Panc1 (cell line): ENCODE measurements around the gene CLASRP. TPM values are rescaled to one million over a fixed set of nuclear protein-coding genes. Genes with fewer than 3 reads are reported as not detected.

Experiments used
- ATAC-seq: fragments of 200-7000 bp; cut with Tn5 transposase; 2 replicates; pipeline ENCODE4 v1.9.1; 2020; ENCODE audit warnings: mild to moderate bottlenecking, moderate library complexity
- BruUV-seq: library from RNA; stranded (reverse); fragments of 400-500 nt; replicated peaks from 2 replicates; lab custom pipeline; 2021; lab: Mats Ljungman, UMichigan
- CTCF ChIA-PET: fragments of 300-600 bp; sonication (Branson Sonifier 250); formaldehyde crosslinking; loops from one replicate; lab custom pipeline; 2022; ENCODE audit warnings: antibody characterized with exemption; lab: Charles Lee
- POLR2A ChIA-PET: fragments of 300-600 bp; sonication (Branson Sonifier 250); formaldehyde crosslinking; loops from one replicate; lab custom pipeline; 2022; ENCODE audit warnings: antibody characterized with exemption; lab: Charles Lee
- DNase-seq: peaks from one replicate; pipeline ENCODE4 v3.0.0-alpha.2; 2010; ENCODE audit warnings: low read depth, low spot score
- H3K27ac ChIP-seq: 2 replicates; pipeline ENCODE4 v1.5.1; 2011; ENCODE audit warnings: mild to moderate bottlenecking, low read length, inconsistent platforms
- H3K27me3 ChIP-seq: fragments of 200-500 bp; sonication (Bioruptor generic); 2 replicates; pipeline ENCODE4 v1.6.0; 2014; ENCODE audit warnings: low read length, inconsistent platforms; ENCODE audit not compliant: control insufficient read depth, insufficient read depth
- H3K36me3 ChIP-seq: fragments of 200-500 bp; sonication (Bioruptor generic); 2 replicates; pipeline ENCODE4 v1.5.1; 2014; ENCODE audit warnings: inconsistent platforms, mild to moderate bottlenecking, low read length, moderate library complexity; ENCODE audit not compliant: control insufficient read depth, insufficient read depth
- H3K4me1 ChIP-seq: 2 replicates; pipeline ENCODE4 v1.5.1; 2011; ENCODE audit warnings: inconsistent platforms, mild to moderate bottlenecking, low read length, moderate library complexity; ENCODE audit not compliant: control insufficient read depth, insufficient read depth
- H3K4me3 ChIP-seq, 2 experiments: 2 replicates each; pipeline ENCODE4 v1.5.1; 2011 to 2012; ENCODE audit warnings: low read depth in 2 of 2, low read length in 2 of 2, mild to moderate bottlenecking in 2 of 2, inconsistent platforms in 1 of 2, moderate library complexity in 1 of 2
- H3K9me3 ChIP-seq: fragments of 200-500 bp; sonication (Bioruptor generic); 2 replicates; pipeline ENCODE4 v1.5.1; 2014; ENCODE audit warnings: low read depth, mild to moderate bottlenecking, inconsistent platforms, low read length, moderate library complexity; ENCODE audit not compliant: control insufficient read depth, insufficient read depth
- CTCF ChIP-seq: fragments of 450-650 bp; IDR thresholded peaks from 2 replicates; pipeline ENCODE4 v1.5.1; 2017; ENCODE audit warnings: mild to moderate bottlenecking
- POLR2AphosphoS5 ChIP-seq: IDR thresholded peaks from 2 replicates; pipeline ENCODE4 v1.6.1; 2012; ENCODE audit warnings: mild to moderate bottlenecking, low read depth, low read length, moderate library complexity
- REST ChIP-seq, 2 experiments: IDR thresholded peaks; 2 replicates each; pipeline ENCODE4 v1.6.1; 2011 to 2012; ENCODE audit warnings: low read depth in 2 of 2, control low read depth in 1 of 2, low read length in 1 of 2, mild to moderate bottlenecking in 1 of 2, moderate library complexity in 1 of 2; ENCODE audit not compliant: insufficient read depth in 1 of 2
- SIN3A ChIP-seq: IDR thresholded peaks from 2 replicates; pipeline ENCODE4 v1.6.1; 2012; ENCODE audit warnings: low read depth, mild to moderate bottlenecking, low read length, moderate library complexity, borderline replicate concordance; ENCODE audit not compliant: insufficient read depth
- TCF7L2 ChIP-seq: IDR thresholded peaks from 2 replicates; pipeline ENCODE4 v1.6.1; 2011; ENCODE audit warnings: mild to moderate bottlenecking, low read depth, low read length, inconsistent platforms
- in situ Hi-C: cut with HindIII; loops from 2 replicates; pipeline ENCODE4 v1.10.0; 2016; ENCODE audit warnings: low sequenced_read_pairs, low pct_unique_long_range_greater_than_20kb
- intact Hi-C: fragments of 100-400 bp; cut with micrococcal nuclease; formaldehyde crosslinking; loops from one replicate; pipeline ENCODE4 v1.10.0; 2022; ENCODE audit not compliant: unreplicated experiment
- total RNA-seq: library from RNA; stranded (reverse); gene quantifications from one replicate; pipeline ENCODE4 v1.2.1, GENCODE V29; 2021; ENCODE audit not compliant: unreplicated experiment

CLASRP gene
- total RNA-seq, 1 experiment from 2014 or later = 72.4 TPM

GRCh38 chr19:45075301-45076028 is 36.6 kb downstream of the CLASRP start:
- Histone ChIP-seq H3K36me3 (peaks cover 4% of the 10 kb centered on the region; the same call in 1 of the 2 replicates), H3K4me1 (peaks cover 18% of the 10 kb centered on the region), H3K27me3 (no peaks in the 10 kb centered on the region), H3K9me3 (no peaks in the 10 kb centered on the region), H3K4me3 (peak overlapping the region; percentile 66 to 67), H3K27ac (peak overlapping the region; percentile 79)
- in situ Hi-C loops = no loop called here
- intact Hi-C loops = no loop called here
- TF ChIP-seq TCF7L2 = no peak
- TF ChIP-seq CTCF = no peak
- TF ChIP-seq SIN3A = no peak
- TF ChIP-seq REST (IDR thresholded peaks at IDR 0.05; ENCODE audit: insufficient read depth in 1 of 2, low read depth in 2 of 2, low read length in 1 of 2) = no peak
- TF ChIP-seq POLR2AphosphoS5 = no peak
- POLR2A ChIA-PET = interaction anchor here (0.7 kb wide), 1 partner anchor 37 kb away, joined by 5 read pairs; no protein-coding TSS in a partner anchor
- ATAC-seq = peak; percentile 84
- CTCF ChIA-PET = no interaction called here
- no peak for DNase-seq
- BruUV-seq = no TSS peak

- DNase-seq (no peak), ATAC-seq (peak; percentile 84)
- H3K4me1 ChIP-seq = peaks cover 18% of the 10 kb centered on the region
- no peak for TF ChIP-seq POLR2AphosphoS5
- peak; percentile 50; the same call in 1 of the 2 replicates for TF ChIP-seq SIN3A
- BruUV-seq = no TSS peak
- H3K27me3 ChIP-seq = no peaks in the 10 kb centered on the region
- ChIA-PET CTCF (no interaction called here), POLR2A (no interaction called here)
- no peaks in the 10 kb centered on the region for H3K9me3 ChIP-seq
- peak within 1 kb of the TSS; percentile 66 to 67 for H3K4me3 ChIP-seq
- H3K27ac ChIP-seq = peak within 1 kb of the TSS; percentile 82
- intact Hi-C loops = no loop called here
- H3K36me3 ChIP-seq = peaks cover 4% of the 10 kb centered on the region; the same call in 1 of the 2 replicates
- in situ Hi-C loops = no loop called here
Measured at GRCh38 chr19:45076029-45076850, 37.4 kb downstream of the CLASRP start, which contains the start of gene ZNF296. ZNF296 (minus strand) TSS chr19:45076478; CDS start chr19:45076373, 105 bp downstream.
